Measurements from ENCODE around the gene HLCS. TPM values are rescaled to one million over a fixed set of nuclear protein-coding genes. Genes with fewer than 3 reads are reported as not detected.

HLCS gene
- total and polyA plus RNA-seq, 10 of the 15 experiments (the other 5 are each of a cell fraction or from before 2014, with no cell fraction given): 1.5 to 12.7 (median 9.6) TPM

DNA sequence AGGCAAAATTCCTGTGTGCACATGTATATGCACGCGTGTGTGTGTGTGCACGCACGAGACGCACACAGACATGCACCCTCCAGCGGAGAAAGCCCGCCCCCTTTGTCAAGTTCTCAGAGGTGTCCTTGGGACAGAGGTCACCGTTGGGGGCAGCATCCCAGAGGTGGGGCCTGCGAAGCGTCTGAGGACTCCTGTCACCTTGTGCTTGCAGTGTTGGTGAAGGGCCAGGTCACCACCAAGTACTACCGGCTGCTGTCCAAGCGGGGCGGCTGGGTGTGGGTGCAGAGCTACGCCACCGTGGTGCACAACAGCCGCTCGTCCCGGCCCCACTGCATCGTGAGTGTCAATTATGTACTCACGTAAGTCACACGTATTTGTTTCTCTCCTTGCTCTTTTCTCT, 225.0 kb downstream of the HLCS start:
- TF ChIP-seq, protein P1, sequence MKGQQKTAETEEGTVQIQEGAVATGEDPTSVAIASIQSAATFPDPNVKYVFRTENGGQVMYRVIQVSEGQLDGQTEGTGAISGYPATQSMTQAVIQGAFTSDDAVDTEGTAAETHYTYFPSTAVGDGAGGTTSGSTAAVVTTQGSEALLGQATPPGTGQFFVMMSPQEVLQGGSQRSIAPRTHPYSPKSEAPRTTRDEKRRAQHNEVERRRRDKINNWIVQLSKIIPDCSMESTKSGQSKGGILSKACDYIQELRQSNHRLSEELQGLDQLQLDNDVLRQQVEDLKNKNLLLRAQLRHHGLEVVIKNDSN (IDR thresholded peaks at IDR 0.05; ENCODE audit: borderline replicate concordance, extremely low read length, insufficient read depth, low read depth, low read length): no peak
- no peak for TF ChIP-seq PML (IDR thresholded peaks at IDR 0.05; ENCODE audit: low read length)
- TF ChIP-seq, protein P2, sequence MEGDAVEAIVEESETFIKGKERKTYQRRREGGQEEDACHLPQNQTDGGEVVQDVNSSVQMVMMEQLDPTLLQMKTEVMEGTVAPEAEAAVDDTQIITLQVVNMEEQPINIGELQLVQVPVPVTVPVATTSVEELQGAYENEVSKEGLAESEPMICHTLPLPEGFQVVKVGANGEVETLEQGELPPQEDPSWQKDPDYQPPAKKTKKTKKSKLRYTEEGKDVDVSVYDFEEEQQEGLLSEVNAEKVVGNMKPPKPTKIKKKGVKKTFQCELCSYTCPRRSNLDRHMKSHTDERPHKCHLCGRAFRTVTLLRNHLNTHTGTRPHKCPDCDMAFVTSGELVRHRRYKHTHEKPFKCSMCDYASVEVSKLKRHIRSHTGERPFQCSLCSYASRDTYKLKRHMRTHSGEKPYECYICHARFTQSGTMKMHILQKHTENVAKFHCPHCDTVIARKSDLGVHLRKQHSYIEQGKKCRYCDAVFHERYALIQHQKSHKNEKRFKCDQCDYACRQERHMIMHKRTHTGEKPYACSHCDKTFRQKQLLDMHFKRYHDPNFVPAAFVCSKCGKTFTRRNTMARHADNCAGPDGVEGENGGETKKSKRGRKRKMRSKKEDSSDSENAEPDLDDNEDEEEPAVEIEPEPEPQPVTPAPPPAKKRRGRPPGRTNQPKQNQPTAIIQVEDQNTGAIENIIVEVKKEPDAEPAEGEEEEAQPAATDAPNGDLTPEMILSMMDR (IDR thresholded peaks at IDR 0.05 in 2 of 3, conservative IDR thresholded peaks at IDR 0.05 in 1 of 3; ENCODE audit: control insufficient read depth in 2 of 3, extremely low read depth in 1 of 3, insufficient read depth in 1 of 3, low read depth in 3 of 3, low read length in 3 of 3): no peak
- no peak for TF ChIP-seq IRF5 (IDR thresholded peaks at IDR 0.05; ENCODE audit: borderline replicate concordance)
- no peak for TF ChIP-seq SMC3 (IDR thresholded peaks at IDR 0.05; ENCODE audit: borderline replicate concordance, low read length)
- TF ChIP-seq ZBED1 (IDR thresholded peaks at IDR 0.05; ENCODE audit: borderline replicate concordance): no peak
- TF ChIP-seq KDM1A (IDR thresholded peaks at IDR 0.05; ENCODE audit: borderline replicate concordance): no peak
- TF ChIP-seq FOXK2 (IDR thresholded peaks at IDR 0.05): no peak
- TF ChIP-seq ZZZ3 (IDR thresholded peaks at IDR 0.05; ENCODE audit: control insufficient read depth, insufficient read length, low read depth): no peak
- no peak for TF ChIP-seq E2F4 (IDR thresholded peaks at IDR 0.05; ENCODE audit: low read depth, low read length)
- TF ChIP-seq ZNF622 (IDR thresholded peaks at IDR 0.05): no peak
- no peak for TF ChIP-seq HSF1 (IDR thresholded peaks at IDR 0.05; ENCODE audit: low read depth, low read length)
- H3K4me3 ChIP-seq: no peak overlapping the region
- no peak overlapping the region for H3K9ac ChIP-seq (ENCODE audit: control insufficient read depth, insufficient read depth, low read length)
- ChIA-PET CTCF (no interaction called here), SMC1A (ENCODE audit: uncharacterized antibody, unreplicated experiment) (no interaction called here), RAD21 (ENCODE audit: unreplicated experiment) (no interaction called here), POLR2A (no interaction called here)
- H3K36me3 ChIP-seq (ENCODE audit: control insufficient read depth in 2 of 2, insufficient read depth in 2 of 2, low read length in 1 of 2): no peaks in the 10 kb centered on the region
- no peak overlapping the region for H2AFZ ChIP-seq (ENCODE audit: control insufficient read depth, low read depth, low read length)
- no peak for FAIRE-seq
- no peak for ATAC-seq
- no peak overlapping the region for H3K4me2 ChIP-seq (ENCODE audit: control insufficient read depth, insufficient read depth)
- no peak for DNase-seq (ENCODE audit: low read depth, low spot score)
- in situ Hi-C loops (cut with MboI): no loop called here
- intact Hi-C loops (cut with micrococcal nuclease; ENCODE audit: unreplicated experiment): no loop called here
- no peaks in the 10 kb centered on the region for H3K4me1 ChIP-seq (ENCODE audit: control insufficient read depth, insufficient read depth, low read length)
- no peaks in the 10 kb centered on the region for H3K79me2 ChIP-seq (ENCODE audit: control insufficient read depth, insufficient read depth, low read length)
- no peaks in the 10 kb centered on the region for H4K20me1 ChIP-seq (ENCODE audit: control insufficient read depth, insufficient read depth)
- WGBS (ENCODE audit: insufficient coverage, insufficient replicate concordance, low lambda C conversion rate, missing lambda C conversion rate): 65% methylated on average over 20 of the region's 21 CpGs
- no TSS peak for BruUV-seq (replicated peaks)
- peaks cover 2 to 7% of the 10 kb centered on the region in 2 experiments for H3K27me3 ChIP-seq (replicated peaks in 1 of 2; ENCODE audit: control insufficient read depth in 2 of 2, insufficient read depth in 2 of 2, low read length in 1 of 2)
- H3K9me3 ChIP-seq (replicated peaks; ENCODE audit: control insufficient read depth, insufficient read depth, low read length): no peaks in the 10 kb centered on the region
- H3K27ac ChIP-seq (ENCODE audit: control insufficient read depth, insufficient read depth): no peak overlapping the region

Measured in GM12878 (cell line).